HepG2 (cell line): ENCODE measurements around the gene KIAA0232. TPM values are rescaled to one million over a fixed set of nuclear protein-coding genes. Genes with fewer than 3 reads are reported as not detected.

Experiments
- AGO2 ChIP-seq: fragments of 200-400 bp; formaldehyde crosslinking; optimal IDR thresholded peaks from 2 replicates; pipeline ENCODE3; 2017; ENCODE audit warnings: mild to moderate bottlenecking, low read depth, low read length, moderate library complexity
- CBX1 ChIP-seq: IDR thresholded peaks from one replicate; pipeline ENCODE4 v1.6.1; 2016; ENCODE audit warnings: antibody characterized with exemption, low read depth
- DNMT1 ChIP-seq: sonication (generic); formaldehyde crosslinking; IDR thresholded peaks from 2 replicates; pipeline ENCODE4 v1.5.1; 2020; ENCODE audit warnings: mild to moderate bottlenecking, missing genetic modification reagents
- DRAP1 ChIP-seq: IDR thresholded peaks from 2 replicates; pipeline ENCODE4 v1.6.1; 2016; ENCODE audit warnings: missing genetic modification reagents, missing compliant biosample characterization
- ETV5 ChIP-seq: IDR thresholded peaks from 2 replicates; pipeline ENCODE4 v1.6.1; 2018; ENCODE audit warnings: missing biosample characterization, missing genetic modification reagents, inconsistent platforms, borderline replicate concordance
- HIC2 ChIP-seq: sonication (generic); formaldehyde crosslinking; IDR thresholded peaks from 2 replicates; pipeline ENCODE4 v1.9.0; 2022; ENCODE audit warnings: low read depth, missing genetic modification reagents
- HNF1B ChIP-seq: sonication (generic); formaldehyde crosslinking; IDR thresholded peaks from 2 replicates; pipeline ENCODE4 v1.5.1; 2020; ENCODE audit warnings: mild to moderate bottlenecking, moderate library complexity, missing genetic modification reagents
- MXD3 ChIP-seq: IDR thresholded peaks from 2 replicates; pipeline ENCODE4 v1.6.1; 2016; ENCODE audit warnings: mild to moderate bottlenecking, missing biosample characterization, missing genetic modification reagents
- PATZ1 ChIP-seq: sonication (generic); formaldehyde crosslinking; IDR thresholded peaks from 2 replicates; pipeline ENCODE4 v1.4.0; 2020; ENCODE audit warnings: missing genetic modification reagents
- RARA ChIP-seq: IDR thresholded peaks from 2 replicates; pipeline ENCODE4 v1.6.1; 2016; ENCODE audit warnings: missing genetic modification reagents, missing compliant biosample characterization
- RXRA ChIP-seq: sonication (generic); formaldehyde crosslinking; IDR thresholded peaks from 2 replicates; pipeline ENCODE4 v1.5.1; 2020; ENCODE audit warnings: missing genetic modification reagents
- TIGD3 ChIP-seq: sonication (generic); formaldehyde crosslinking; IDR thresholded peaks from 2 replicates; pipeline ENCODE4 v1.5.1; 2020; ENCODE audit warnings: mild to moderate bottlenecking, missing genetic modification reagents, borderline replicate concordance
- TRIM24 ChIP-seq: sonication (generic); formaldehyde crosslinking; IDR thresholded peaks from 2 replicates; pipeline ENCODE4 v1.8.0; 2022; ENCODE audit warnings: mild to moderate bottlenecking, missing genetic modification reagents
- ZNF12 ChIP-seq: sonication (generic); formaldehyde crosslinking; IDR thresholded peaks from 2 replicates; pipeline ENCODE4 v1.5.0; 2020; ENCODE audit warnings: missing genetic modification reagents
- polyA plus RNA-seq, 8 experiments: library from polyadenylated mRNA; depleted of rRNA in 3 of 8; stranded (reverse) in 7 of 8; unstranded in 1 of 8; fragments of >200 nt; fragmentation: Illumina TruSeq in 4 of 8; extraction: Trizol in 4 of 8; gene quantifications; 2 replicates each; pipeline versions ENCODE4 v1.2.1 to v1.2.3, GENCODE V29; 2011 to 2016; ENCODE audit warnings: low read depth in 4 of 8, missing spikeins in 1 of 8, mixed read lengths in 1 of 8; ENCODE audit not compliant: insufficient read depth in 1 of 8
- total RNA-seq, 5 experiments: library from RNA; depleted of rRNA; stranded (reverse); fragments of >200 nt; fragmentation: Illumina TruSeq; extraction: Trizol; gene quantifications; 2 replicates each; pipeline ENCODE4 v1.2.3, GENCODE V29; 2016; ENCODE audit warnings: low read depth in 1 of 5

Gene KIAA0232
- total and polyA plus RNA-seq, 2 of the 13 experiments (the other 11 are each of a cell fraction or from before 2014, with no cell fraction given), result 7.8 to 17.1 TPM

- TF ChIP-seq CBX1 (no peak), RXRA (CRISPR knock-in tag) (peak; percentile 45; the same call in 1 of the 2 replicates), HNF1B (peak; percentile 95), AGO2 (no peak), TIGD3 (CRISPR knock-in tag) (no peak), TRIM24 (no peak; the same call in 1 of the 2 replicates), MXD3 (CRISPR knock-in tag) (no peak), ETV5 (CRISPR knock-in tag) (peak; percentile 34; the same call in 1 of the 2 replicates), DNMT1 (no peak), DRAP1 (peak; percentile 48; the same call in 1 of the 2 replicates), ZNF12 (CRISPR knock-in tag) (peak; percentile 76), HIC2 (CRISPR knock-in tag) (no peak), RARA (CRISPR knock-in tag) (peak; percentile 95), PATZ1 (CRISPR knock-in tag) (peak; percentile 89)
Measured at GRCh38 chr4:6773616-6774540, 8.6 kb upstream of the KIAA0232 start (continued).
